Endometrial microvascular endothelial cells (primary cell): ENCODE results near the gene ATP6V1F. TPM values are rescaled to one million over a fixed set of nuclear protein-coding genes. Genes with fewer than 3 reads are reported as not detected.

ENCODE experiments used
- in situ Hi-C: cut with HindIII; loops from 2 replicates; pipeline ENCODE4 v1.10.0; 2017; ENCODE audit warnings: low sequenced_read_pairs, low pct_unique_long_range_greater_than_20kb; ENCODE audit errors: inconsistent ontology term
- total RNA-seq: library from RNA; depleted of rRNA; stranded (reverse); fragments of >200 nt; gene quantifications from one replicate; pipeline ENCODE4 v1.2.3, GENCODE V29; 2015; ENCODE audit errors: inconsistent ontology term

The ATP6V1F gene
- total RNA-seq, 1 donor from 2014 or later: 135 TPM

DNA sequence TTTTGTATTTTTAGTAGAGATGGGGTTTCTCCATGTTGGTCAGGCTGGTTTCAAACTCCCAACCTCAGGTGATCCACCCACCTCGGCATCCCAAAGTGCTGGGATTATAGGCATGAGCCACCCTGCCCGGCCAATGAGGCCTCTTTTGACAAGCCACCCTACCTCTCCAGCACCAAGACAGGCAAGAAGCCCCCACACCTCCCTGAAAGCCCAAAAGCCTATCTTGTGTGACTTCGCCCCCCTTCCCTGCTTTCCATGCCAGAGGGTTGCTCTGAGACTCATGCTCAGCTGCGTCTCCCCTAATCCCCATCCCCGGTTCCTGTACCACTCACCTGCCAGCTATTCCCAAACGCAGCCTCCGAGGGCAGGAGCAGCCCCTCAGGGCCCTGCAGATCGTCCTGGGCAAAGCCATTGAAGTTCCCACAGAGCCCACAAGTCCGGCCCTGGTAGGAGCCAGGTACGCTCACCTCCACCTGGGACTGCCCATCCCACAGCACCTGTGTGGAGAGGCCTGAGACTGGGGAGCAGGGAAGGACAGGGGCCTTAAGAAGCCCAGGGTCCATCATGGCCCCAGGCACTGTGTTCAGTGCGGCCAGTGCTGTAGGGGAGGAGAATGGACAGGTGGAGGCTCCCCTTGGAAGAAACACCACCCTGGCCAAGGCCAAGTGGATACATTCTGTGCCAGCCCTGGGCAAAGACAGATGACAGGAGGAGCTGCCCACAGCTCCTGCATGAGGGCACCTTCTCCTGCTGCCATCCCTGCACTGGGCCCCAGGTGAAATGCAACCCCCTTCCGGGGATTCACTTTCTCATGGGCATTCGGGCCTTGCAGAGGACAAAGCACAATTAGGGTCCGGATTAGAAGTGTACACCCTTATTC lies 15.8 kb downstream of the ATP6V1F start:
- in situ Hi-C loops: no loop called here

DNA sequence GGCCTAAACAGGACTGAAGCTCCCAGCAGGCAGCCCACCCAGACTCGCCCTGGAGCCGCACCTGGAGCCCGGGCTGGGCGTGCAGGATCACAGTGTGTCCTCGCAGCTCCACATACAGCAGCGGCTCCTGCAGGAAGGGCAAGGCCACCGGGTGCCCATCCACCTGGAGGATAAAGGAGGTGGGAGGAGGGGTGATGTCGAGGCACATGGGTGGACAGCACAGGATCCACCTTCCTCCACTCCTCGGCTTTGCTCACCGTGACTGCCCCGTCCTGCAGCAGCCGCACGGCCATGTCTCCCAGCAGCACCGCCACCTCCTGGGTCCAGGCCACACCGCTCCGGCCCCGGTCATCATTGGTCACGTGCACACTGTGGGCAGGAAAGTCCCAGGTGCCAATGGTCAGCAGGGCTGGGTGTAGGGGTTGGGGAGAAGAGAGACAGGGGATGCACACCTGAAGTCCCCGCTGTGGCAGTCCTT lies 16.8 kb downstream of the ATP6V1F start:
- in situ Hi-C loops: no loop called here

DNA sequence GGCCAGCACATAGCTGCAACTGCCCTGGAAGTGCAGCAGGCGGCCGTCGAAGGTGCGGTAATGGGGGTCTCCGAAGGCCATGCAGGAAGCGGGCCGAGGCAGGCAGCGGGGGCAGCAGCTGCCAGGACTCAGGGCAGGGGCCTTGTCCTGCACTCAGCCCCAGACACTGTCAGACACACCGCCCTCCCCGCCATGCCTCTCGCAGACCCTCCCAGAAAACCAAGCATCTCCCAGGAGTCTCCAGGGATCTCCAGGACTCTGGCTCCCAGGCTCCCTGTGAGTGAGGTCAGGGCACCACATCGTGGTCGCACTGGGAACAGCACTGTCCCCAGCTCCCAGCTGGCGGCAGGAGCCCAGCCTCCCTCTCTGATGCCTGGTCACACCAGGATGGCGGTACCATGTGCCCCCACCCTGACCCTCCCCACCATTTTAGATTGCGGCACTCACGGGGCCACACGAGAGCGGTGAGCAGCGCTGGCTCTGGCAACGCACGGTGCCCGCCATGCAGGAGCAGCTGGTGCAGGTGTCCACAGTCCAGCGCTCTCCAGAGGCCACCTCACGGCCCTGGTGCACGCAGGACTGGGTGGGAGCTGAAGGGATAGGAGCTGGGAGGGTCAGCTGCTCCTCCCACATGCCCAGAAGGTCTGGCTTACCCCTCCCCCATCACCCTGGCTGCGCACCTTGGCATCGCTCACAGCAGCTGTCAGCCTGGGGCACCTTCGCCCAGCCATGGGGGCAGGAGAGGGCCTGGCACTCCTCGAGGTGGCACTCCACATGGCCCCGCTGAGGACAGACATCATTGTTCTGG lies 17.5 kb downstream of the ATP6V1F start:
- in situ Hi-C loops: no loop called here

DNA sequence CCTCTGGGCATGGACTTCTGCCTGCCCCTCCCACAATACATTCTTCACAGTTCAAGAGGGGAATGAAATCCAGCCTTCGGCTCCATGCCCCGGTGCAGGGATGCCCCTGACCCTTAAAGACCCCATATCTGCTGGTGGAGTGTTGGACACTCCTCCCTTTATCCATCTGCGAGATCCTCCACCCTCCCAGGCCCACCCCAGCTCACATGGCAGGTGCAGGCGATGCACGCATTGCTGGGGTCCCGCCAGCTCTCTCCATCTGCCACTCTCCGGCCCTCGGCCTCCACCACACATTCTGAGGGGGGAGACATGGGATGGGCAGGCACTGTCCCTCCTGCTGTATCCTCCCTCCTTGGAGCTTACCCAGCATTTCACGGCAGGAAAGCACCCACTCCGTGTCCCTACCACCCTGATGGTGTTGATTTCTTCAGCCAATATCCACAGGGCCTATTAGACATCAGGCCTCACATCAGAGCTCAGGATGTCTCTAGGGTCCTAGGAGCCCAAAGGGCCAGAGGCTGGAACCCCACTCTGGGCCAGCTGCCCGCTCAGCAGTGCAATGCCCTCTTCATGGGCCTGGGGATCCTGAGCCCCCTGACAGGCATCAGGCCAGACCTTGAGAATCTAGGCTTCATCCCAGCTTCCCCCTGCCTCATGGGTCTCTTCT lies 18.3 kb downstream of the ATP6V1F start:
- in situ Hi-C loops: no loop called here

DNA sequence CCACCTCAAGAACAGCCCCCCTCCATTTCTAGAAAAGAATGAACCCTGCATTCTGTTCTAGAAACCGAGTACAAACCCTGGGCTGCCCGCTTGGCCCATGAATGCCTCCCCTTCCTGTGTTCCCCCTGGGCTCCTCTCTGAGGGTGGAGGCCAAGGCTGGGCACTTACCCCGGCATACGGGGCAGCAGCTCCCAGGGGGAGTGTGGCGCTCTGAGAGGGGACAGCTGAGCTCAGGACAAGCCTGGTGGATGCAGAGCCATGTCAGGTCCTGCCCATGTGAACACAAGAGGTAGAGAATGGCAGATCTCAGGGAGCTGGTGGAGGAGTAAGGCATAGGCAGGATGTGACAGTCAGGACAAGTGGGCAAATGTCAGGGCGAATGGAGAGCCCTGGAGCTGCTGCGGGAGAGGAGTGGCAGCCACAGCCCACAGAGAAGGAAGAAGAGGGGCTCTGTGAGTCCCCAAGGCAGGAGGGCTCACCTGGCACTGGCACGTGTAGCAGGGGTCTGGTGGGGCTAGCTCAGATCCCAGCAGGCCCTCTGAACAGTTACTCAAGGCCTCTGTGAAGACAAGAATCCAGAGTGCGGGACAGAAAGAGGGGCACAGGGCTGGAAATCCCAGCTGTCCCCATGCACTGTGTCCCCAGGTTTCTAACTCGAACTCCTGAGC lies 18.9 kb downstream of the ATP6V1F start:
- in situ Hi-C loops: no loop called here

DNA sequence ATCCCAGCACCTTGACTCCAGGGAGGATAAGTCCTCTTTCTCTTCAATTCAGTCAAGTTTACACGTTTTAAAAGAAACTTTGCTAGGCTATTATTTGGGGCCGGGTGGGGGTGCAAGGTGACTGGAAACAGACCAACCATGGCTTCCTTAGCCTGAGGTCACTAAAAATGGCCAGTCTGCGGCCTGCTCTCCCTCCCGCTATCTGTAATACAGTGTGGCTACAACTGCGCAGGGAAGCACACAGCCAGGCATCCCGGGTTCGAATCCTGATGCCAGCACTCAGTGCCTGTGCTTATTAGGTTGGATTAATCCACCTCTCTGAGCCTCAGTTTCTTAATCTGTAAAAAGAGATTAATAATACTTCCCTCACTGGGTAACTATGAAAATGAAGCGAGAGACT lies 19.5 kb downstream of the ATP6V1F start:
- in situ Hi-C loops: no loop called here

DNA sequence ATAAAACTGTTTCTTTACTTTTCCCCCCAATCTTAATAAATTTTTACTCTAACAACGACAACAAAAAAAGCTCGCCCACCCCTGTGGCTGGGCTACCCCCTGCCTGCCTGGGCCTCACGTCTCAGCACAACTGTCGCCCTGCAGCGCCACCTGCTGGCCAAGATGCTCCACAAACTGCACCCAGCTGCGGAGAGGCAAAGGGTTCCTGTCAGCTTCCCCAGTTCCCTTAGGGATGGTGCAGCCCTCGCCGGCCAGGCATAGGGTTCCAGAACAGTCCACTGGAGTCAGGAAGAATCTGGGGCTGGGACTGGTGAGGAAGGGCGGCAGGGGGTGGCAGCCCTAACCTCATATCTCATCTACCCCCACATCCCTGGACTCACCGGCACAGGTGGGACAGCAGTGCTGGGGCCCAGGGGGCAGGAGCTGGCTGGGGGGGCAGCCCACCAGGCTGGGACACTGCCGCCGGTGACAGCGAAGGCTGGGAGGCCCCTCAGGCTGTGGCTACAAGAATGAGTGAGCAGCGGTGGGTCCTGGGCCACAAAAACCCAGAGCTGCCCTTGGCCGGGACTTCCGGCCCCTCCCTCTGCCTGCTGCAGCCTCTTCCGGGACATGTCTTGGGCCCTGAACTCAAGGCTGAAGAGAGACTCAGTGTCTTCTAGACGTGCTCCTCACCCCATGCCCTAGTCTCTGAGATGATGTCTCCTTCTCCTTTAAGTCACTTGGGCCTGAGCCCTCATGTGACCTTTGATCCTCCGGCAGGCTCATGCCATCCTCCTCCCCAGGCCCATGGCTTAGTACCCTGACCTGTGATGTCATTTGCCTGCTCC lies 21.2 kb downstream of the ATP6V1F start:
- in situ Hi-C loops: no loop called here

DNA sequence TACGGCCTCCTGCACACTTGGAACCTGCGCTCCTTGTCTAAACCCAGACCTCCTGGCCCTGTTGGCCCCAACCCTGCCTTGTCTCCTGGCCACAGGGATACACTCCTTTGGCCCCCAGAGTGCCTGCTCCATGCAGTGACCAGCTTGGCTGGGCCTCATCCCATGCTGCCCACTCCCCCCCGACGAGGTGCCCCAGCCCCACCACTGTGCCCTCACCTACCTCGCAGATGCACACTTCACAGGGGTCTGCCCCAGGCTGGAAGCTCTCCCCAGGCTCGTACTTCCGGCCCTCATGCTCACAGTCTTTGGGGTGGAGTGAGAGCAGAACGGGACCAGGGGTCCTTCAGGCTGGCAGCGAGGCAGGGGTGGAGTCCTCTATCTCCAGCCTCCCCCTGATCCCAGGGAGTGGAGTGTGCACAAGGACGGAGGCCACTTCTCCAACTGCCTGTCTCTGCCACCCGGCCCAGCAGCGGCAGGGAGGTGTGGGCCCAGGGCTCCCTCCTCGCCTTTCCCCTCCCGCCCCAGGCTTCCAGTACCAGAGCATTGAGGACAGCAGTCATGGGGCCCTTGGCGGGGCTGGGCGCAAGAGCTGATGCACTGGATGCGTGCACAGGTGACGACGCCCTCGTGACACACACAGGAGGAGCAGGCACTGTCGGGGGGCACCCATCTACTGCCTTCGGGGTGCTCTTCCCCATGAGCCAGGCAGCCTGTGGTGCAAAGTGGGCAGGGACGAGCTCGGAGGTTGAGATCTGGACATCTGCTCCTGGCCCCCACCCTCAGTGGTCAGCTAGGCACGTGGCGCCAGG lies 22.1 kb downstream of the ATP6V1F start:
- in situ Hi-C loops: no loop called here

DNA sequence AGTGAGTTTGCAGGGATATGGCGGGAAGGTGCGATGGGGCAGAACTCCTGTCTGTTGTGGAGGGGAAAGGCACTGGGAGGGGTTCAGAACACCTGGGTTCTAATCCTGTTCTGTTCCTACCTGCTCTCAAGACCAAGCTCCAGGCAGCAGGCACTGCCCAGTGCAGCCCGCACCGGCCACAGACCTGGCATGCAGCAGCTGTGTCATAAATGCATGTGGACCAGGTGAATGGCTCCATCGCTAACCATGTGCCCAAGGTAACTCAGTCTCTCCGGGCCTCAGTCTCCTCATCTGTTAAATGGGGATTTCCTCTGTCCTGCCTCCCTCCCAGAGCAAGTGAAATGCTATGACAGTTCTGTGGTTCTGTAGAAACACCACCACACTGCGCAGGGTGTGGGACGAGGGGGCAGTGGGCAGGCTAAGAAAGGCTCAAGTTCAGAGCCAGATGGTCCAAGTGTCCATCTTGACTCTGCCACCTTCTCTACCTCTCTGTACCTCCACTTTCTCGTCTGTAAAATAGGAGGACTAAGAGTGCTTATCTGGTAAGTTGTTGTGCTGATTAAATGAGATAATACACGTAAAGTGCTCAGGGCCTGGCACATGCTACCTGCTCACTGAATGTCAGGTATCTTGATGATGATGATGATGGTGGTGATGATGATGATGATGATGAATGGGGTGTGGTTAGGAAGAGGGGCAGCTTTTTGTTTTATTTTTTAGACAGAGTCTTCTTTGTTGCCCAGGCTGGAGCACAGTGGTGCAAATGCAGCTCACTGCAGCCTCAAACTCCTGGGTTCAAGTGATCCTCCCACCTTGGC lies 22.9 kb downstream of the ATP6V1F start:
- in situ Hi-C loops: no loop called here

DNA sequence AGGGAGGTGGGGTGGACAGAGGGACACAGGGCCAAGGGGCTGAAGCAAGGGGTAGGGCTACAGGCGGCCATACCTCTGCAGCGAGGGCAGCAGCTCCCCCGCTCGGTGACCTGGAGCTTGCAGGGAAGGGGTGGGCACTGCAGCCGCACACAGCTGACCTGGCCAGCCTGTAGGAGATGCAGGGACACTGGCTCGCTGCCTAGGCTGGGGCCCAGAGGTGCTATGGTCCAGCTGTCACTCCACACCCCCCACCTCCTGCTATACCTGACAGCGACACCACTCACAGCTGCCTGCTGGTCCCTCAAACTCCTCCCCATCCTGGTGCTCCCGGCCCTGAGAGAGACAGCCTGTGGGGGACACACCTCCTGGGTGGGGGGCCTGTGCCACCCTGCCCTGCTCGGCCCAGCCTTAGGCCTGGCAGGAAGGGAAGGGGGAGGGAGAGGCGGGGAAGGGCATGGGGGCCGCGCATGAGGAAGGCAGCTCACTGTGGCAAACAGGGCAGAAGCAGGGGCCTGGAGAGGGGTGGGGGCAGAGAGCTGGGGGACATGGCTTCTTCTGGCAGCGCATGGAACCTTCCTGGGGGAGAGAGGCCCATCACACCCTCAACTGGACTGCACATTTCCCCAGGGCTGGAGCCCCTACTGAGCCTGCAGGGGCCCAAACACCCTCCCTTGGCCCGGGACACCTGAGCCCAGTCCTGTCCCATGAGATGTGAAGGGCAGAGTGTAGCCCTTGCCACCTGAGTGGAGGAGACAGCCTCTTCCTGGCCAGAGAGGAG lies 23.9 kb downstream of the ATP6V1F start:
- in situ Hi-C loops: no loop called here

DNA sequence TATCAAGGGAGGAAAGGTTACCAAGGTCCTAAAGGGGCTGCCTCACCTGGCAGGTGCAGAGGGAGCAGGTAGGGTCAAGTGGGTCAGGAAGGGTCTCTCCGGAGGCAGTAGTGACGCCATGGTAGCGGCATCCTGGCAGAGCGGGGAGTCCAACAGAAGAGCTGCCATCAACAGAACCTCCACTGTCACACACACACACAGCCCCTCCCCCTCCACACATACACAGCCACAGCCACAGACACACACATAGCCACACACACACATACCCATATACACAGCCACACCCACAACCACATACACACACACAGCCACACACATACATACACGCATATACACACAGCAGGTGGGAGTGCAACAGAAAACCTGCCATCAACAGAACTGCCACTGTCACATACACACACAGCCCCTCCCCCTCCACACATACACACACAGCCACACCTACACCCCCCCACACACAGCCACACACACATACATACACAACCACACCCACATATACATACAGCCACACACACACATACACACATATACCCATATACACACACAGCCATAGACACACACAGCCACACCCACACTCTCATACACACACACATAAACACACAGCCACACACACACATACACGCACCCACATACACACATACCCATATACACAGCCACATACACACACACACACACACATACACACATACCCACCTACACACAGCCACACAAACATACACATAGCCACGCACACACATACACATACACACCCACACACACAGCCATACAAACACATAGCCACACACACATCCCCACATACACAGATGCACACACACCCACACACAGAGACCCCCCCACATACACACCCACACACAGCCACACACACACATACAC lies 24.7 kb downstream of the ATP6V1F start:
- in situ Hi-C loops: no loop called here

DNA sequence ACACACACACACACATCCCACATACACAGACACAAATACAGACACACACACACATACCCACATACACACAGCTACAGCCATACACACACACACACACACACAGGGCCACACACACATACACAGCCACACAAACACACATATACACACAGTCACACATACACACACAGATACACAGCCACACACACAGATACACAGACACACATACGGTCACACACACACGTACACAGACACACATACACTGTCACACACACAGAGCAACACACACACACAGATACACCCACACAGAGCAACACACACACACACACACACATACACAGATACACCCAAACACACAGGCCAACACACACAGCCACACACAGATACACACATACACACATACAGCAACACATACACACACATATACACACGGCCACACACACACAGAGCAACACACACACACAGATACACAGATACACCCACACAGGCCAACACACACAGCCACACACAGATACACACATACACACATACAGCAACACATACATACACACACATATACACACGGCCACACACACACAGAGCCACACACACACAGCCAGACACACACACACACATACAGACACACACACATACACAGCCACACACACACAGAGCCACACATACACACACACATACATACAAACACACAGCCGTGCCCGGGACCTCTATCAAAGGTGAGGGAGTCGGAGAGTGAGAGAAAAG lies 25.5 kb downstream of the ATP6V1F start:
- in situ Hi-C loops: no loop called here

DNA sequence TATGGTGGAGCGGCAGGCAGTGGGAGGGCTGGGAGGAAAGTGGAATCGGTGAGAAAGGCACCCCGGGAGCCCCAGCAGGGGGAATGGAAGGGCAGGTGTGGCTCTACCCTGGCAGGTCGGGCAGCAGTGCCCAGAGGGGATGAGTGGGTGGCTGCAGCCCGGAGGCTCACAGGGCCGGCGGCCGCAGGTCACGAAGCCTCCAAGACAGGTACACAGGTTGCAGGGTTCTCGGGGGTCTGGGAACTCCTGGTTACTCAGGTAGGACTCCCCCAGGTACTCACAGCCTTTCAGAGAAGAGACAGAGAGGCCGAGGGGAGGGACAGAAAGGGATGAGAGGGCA lies 26.1 kb downstream of the ATP6V1F start:
- in situ Hi-C loops: no loop called here

DNA sequence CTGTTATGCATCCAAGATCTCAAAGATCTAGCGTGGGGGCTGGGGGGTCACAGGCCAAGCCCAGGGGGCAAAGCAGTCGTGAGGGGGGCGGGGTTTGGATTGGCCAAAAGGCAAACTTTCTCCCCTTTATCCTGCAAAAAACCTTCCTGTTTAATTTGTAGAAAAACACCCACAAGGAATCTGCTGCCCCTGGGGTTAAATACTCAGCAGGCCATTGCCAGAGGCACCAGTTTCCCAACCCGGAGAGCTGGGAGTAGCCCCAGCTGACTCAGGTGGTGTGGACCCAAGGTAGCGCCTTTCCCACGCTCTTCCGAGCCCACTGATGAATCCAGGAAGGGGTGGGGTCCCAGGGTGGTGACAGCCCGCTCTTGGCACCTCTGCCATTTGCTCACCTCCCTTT lies 26.5 kb downstream of the ATP6V1F start:
- in situ Hi-C loops: no loop called here
